ENCODE measurements around the gene GARS1.

The GARS1 gene, protein sequence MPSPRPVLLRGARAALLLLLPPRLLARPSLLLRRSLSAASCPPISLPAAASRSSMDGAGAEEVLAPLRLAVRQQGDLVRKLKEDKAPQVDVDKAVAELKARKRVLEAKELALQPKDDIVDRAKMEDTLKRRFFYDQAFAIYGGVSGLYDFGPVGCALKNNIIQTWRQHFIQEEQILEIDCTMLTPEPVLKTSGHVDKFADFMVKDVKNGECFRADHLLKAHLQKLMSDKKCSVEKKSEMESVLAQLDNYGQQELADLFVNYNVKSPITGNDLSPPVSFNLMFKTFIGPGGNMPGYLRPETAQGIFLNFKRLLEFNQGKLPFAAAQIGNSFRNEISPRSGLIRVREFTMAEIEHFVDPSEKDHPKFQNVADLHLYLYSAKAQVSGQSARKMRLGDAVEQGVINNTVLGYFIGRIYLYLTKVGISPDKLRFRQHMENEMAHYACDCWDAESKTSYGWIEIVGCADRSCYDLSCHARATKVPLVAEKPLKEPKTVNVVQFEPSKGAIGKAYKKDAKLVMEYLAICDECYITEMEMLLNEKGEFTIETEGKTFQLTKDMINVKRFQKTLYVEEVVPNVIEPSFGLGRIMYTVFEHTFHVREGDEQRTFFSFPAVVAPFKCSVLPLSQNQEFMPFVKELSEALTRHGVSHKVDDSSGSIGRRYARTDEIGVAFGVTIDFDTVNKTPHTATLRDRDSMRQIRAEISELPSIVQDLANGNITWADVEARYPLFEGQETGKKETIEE

DNA sequence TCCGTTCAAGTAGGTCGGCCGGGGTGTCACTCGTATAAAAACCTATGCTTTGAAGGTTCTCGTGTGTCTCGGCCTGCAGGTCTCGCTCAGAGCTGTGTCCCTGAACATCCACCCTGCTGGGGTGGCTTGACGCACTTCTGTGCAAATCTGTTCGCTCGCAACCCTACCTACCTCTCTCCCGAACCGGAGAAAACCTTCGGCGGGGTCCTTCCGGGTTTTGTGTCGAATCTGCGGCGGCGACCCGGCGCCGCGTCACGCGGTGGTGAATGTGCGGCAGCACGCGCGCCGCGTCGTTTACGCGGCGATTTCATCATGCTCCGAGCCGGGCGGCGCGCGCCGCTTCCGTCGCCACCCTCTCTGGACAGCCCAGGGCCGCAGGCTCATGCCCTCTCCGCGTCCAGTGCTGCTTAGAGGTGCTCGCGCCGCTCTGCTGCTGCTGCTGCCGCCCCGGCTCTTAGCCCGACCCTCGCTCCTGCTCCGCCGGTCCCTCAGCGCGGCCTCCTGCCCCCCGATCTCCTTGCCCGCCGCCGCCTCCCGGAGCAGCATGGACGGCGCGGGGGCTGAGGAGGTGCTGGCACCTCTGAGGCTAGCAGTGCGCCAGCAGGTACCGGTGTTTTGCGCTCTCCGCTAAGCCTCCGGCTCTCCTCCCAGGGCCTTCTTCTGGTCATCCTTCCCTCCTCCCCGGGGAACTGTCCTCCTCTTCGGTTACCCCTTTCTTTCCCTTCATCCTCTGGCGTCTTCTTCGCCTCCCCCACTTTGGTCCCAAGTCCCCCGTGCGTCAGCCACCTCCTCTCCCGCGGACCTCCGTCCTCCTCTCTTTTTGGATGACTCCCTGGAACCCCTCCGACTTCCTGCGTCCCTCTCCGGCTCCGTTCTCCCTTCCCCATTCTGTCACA lies at the start of gene GARS1:
Gene GARS1, plus strand, starts transcription at position 339 of the 896 bp plus-strand sequence. Its CDS starts 44 bp downstream, at position 383.
- DNase-seq (ENCODE audit: low spot score) = peak; percentile 82

DNA sequence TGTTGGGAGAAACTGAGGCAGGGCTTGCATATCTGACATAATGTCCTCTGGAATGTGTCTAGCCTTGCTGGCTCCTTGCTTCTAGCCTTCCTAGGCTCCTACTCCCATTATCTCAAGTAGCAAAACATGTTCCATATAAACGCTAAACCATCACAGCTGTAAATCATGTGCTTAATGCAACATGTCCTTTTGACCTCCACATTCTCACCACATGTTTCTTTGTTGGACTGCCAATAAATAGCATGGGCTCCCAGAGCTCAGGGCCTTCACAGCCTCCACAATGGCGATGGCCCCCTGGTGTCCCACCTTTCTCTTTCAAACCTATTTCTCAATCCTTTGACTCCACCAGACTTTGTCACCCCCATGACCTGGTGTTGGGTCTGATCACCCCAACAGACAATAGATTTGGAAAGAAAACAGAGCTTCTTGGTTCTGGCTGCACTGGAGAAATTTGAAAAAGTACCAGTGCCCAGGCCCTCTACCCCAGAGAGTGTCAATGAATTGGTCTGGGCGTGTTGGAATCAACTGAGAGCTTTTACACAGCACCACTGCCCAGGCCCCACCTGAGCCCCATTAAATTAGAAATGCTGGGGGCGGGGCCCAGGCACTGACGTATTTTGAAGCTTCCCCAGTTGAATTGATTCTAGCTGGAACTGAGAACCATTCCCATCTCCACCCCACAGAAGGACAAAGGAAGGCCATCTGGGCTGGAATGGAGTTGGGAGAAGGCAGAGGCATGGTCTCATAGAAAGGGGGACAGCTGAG lies 48.7 kb upstream of the GARS1 start:
- Histone ChIP-seq H3K4me1 (ENCODE audit: insufficient read depth, poor library complexity, severe bottlenecking) (peaks cover 15% of the 10 kb centered on the region), H3K9me3 (ENCODE audit: severe bottlenecking) (no peaks in the 10 kb centered on the region), H3K4me3 (ENCODE audit: severe bottlenecking) (no peak overlapping the region), H3K27me3 (ENCODE audit: insufficient read depth, poor library complexity, severe bottlenecking) (no peaks in the 10 kb centered on the region), H3K27ac (ENCODE audit: poor library complexity, severe bottlenecking) (no peak overlapping the region), H3K36me3 (ENCODE audit: low read depth) (peaks cover 10% of the 10 kb centered on the region; the same call in 1 of the 2 replicates)
- TF ChIP-seq, protein P1, sequence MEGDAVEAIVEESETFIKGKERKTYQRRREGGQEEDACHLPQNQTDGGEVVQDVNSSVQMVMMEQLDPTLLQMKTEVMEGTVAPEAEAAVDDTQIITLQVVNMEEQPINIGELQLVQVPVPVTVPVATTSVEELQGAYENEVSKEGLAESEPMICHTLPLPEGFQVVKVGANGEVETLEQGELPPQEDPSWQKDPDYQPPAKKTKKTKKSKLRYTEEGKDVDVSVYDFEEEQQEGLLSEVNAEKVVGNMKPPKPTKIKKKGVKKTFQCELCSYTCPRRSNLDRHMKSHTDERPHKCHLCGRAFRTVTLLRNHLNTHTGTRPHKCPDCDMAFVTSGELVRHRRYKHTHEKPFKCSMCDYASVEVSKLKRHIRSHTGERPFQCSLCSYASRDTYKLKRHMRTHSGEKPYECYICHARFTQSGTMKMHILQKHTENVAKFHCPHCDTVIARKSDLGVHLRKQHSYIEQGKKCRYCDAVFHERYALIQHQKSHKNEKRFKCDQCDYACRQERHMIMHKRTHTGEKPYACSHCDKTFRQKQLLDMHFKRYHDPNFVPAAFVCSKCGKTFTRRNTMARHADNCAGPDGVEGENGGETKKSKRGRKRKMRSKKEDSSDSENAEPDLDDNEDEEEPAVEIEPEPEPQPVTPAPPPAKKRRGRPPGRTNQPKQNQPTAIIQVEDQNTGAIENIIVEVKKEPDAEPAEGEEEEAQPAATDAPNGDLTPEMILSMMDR (IDR thresholded peaks at IDR 0.05; ENCODE audit: poor library complexity, severe bottlenecking) = no peak
- ATAC-seq (ENCODE audit: low read depth) (no peak), DNase-seq (ENCODE audit: low spot score) (no peak)

More for the DNA sequence above, at the start of gene GARS1:
- H3K36me3 ChIP-seq (ENCODE audit: low read depth) = peaks cover 44% of the 10 kb centered on the region
- H3K9me3 ChIP-seq (ENCODE audit: severe bottlenecking) = no peaks in the 10 kb centered on the region
- peak within 1 kb of the TSS; percentile 66 for H3K4me3 ChIP-seq (ENCODE audit: severe bottlenecking)
- ATAC-seq (ENCODE audit: low read depth) = peak; percentile 88
- TF ChIP-seq, protein P1 (IDR thresholded peaks at IDR 0.05; ENCODE audit: poor library complexity, severe bottlenecking) = no peak
- no peaks in the 10 kb centered on the region for H3K27me3 ChIP-seq (ENCODE audit: insufficient read depth, poor library complexity, severe bottlenecking)
- peak within 1 kb of the TSS; percentile 75 for H3K27ac ChIP-seq (ENCODE audit: poor library complexity, severe bottlenecking)
- H3K4me1 ChIP-seq (ENCODE audit: insufficient read depth, poor library complexity, severe bottlenecking) = peaks cover 16% of the 10 kb centered on the region

DNA sequence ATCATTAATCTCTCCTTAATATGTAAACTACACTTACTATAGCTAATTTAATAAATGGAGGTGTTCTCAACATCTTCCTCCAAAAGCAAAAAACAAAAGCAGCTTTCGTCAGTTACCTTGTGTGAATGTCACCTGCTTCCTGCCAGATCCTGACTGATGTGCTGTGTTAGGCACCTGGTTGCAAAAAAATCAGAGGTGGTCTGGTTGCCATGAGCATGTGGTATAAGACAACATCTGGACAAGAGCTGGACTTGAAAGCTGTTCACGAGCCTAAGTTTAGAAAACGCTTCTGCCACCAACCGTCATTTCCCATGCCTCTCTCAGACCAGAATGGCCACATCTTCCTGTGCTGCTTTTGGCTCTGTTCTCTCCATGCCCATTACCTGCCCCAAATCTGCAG lies 48.1 kb upstream of the GARS1 start:
- Histone ChIP-seq H3K9me3 (ENCODE audit: severe bottlenecking) (no peaks in the 10 kb centered on the region), H3K4me3 (ENCODE audit: severe bottlenecking) (no peak overlapping the region), H3K27me3 (ENCODE audit: insufficient read depth, poor library complexity, severe bottlenecking) (no peaks in the 10 kb centered on the region), H3K4me1 (ENCODE audit: insufficient read depth, poor library complexity, severe bottlenecking) (peaks cover 21% of the 10 kb centered on the region), H3K27ac (ENCODE audit: poor library complexity, severe bottlenecking) (no peak overlapping the region), H3K36me3 (ENCODE audit: low read depth) (peaks cover 10% of the 10 kb centered on the region; the same call in 1 of the 2 replicates)
- ATAC-seq (ENCODE audit: low read depth) (no peak), DNase-seq (ENCODE audit: low spot score) (no peak)
- TF ChIP-seq, protein P1 (IDR thresholded peaks at IDR 0.05; ENCODE audit: poor library complexity, severe bottlenecking) = no peak

DNA sequence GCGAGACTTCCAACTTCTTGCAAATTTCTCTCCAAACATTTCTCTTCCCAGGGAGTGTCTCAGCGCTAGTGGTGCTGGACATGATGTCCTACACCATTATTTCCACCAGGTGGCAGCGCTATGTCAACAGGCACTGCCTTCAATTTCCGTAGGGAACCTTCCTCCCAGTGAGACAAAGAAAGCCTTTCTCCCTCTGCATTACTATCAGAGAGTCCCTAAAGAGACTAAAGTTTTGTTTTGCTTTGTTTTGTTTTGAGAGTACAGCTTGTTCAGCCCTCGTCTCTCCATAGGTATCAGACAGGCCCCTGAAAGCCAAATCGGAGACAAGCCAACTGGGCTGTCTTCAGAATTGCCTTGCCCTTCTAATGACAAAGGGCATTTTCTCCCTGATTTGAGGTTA lies 45.8 kb upstream of the GARS1 start:
- DNase-seq (ENCODE audit: low spot score) (no peak), ATAC-seq (ENCODE audit: low read depth) (peak; percentile 64)
- no peaks in the 10 kb centered on the region for H3K27me3 ChIP-seq (ENCODE audit: insufficient read depth, poor library complexity, severe bottlenecking)
- H3K4me3 ChIP-seq (ENCODE audit: severe bottlenecking) = no peak overlapping the region
- peaks cover 26% of the 10 kb centered on the region for H3K4me1 ChIP-seq (ENCODE audit: insufficient read depth, poor library complexity, severe bottlenecking)
- H3K9me3 ChIP-seq (ENCODE audit: severe bottlenecking) = peaks cover 2% of the 10 kb centered on the region
- TF ChIP-seq, protein P1 (IDR thresholded peaks at IDR 0.05; ENCODE audit: poor library complexity, severe bottlenecking) = peak; percentile 94
- H3K27ac ChIP-seq (ENCODE audit: poor library complexity, severe bottlenecking) = peak overlapping the region; percentile 86
- H3K36me3 ChIP-seq (ENCODE audit: low read depth) = peaks cover 10% of the 10 kb centered on the region; the same call in 1 of the 2 replicates

All from RWPE2 (cell line).